Mesenteric fat pad (tissue), 1 donor: ENCODE data around the gene ZNF888. TPM values are rescaled to one million over a fixed set of nuclear protein-coding genes. Genes with fewer than 3 reads are reported as not detected.
"Not testable (repeated sequence)": the region's sequence is repeated elsewhere in the genome, so short reads cannot be mapped to it uniquely, and the experiment has no call there.

Source experiments
- DNase-seq: peaks from one replicate; pipeline ENCODE4 v3.0.0-alpha.2; 2020; ENCODE audit warnings: low spot score
- total RNA-seq: library from RNA; stranded (reverse); fragmentation: NEBNext Ultra II Directional; extraction: Animal tissue kit (Norgen Biotek cat#: 25700); gene quantifications from one replicate; pipeline ENCODE4 v1.2.1, GENCODE V29; 2021
- donor health status: DM: yes; HTN: yes; CAD: no.

The ZNF888 gene
- total RNA-seq, 1 donor from 2014 or later, result 2.6 TPM

DNA sequence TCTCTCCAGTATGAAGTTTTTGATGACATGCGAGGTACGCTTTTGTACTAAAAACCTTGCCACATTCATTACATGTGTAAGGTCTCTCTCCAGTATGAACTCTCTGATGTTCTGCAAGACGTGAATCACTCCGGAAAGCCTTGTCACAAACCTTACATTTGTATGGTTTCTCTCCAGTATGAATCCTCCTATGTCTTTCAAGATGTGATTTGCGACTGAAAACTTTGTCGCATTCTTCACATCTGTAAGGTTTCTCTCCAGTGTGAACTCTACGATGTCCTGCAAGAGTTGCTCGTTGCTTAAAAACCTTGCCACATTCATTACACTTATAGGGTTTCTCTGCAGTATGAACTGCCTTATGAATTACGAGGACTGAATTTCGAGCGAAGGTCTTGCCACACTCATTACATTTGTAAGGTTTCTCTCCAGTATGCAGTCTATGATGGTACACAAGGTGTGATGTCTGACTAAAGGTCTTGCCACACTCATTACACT lies 42.3 kb downstream of the ZNF888 start:
- DNase-seq, result no peak

DNA sequence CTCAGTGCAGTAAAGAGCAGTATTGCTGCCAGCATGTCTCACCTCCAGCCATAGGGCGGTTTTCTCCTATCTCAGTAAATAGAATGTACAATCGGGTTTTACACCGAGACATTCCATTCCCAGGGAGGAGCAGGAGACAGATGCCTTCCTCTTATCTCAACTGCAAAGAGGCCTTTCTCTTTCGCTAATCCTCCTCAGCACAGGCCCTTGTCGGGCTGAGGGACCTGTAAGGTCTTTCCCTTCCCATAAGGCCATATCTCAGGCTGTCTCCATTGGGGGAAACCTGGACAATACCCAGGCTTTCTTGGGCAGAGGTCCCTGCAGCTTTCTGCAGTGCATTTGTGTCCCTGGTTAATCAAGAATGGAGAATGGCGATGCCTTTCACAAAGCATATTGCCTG lies 50.2 kb downstream of the ZNF888 start:
- not testable (repeated sequence) for DNase-seq

DNA sequence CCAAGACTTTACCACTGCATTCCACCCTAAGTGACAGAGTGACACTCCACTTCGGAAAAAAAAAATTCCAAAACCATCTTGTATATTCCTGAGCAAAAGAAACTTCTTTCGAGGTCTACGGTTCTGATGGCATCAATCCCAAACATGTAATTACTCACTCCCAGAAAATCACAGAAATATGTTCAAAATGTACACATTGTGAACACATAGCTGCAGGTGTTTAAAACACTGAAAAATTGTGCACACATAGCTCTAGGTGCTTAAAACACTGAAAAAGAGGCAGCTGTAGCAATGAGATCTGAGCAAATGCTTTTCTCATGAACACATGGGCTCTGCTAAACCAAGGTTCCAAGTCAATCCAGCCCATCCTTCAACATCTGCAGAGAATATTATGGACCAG lies 51.8 kb downstream of the ZNF888 start:
- DNase-seq, result no peak

DNA sequence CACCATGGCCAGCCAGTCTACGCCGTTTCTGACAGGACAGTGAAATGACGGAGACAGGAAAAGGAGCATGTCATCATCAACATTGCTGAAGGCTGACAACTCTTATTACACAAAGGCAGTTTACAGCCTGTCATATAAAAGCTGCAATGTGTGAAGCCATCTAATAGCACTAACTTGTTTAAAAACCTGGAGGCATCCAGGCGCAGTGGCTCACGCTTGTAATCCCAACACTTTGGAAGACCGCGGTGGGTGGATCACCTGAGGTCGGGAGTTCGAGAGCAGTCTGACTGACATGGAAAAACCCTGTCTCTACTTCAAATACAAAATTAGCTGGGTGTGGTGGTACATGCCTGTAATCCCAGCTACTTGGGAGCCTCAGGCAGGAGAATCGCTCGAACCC lies 55.2 kb downstream of the ZNF888 start:
- DNase-seq, result not testable (repeated sequence)

DNA sequence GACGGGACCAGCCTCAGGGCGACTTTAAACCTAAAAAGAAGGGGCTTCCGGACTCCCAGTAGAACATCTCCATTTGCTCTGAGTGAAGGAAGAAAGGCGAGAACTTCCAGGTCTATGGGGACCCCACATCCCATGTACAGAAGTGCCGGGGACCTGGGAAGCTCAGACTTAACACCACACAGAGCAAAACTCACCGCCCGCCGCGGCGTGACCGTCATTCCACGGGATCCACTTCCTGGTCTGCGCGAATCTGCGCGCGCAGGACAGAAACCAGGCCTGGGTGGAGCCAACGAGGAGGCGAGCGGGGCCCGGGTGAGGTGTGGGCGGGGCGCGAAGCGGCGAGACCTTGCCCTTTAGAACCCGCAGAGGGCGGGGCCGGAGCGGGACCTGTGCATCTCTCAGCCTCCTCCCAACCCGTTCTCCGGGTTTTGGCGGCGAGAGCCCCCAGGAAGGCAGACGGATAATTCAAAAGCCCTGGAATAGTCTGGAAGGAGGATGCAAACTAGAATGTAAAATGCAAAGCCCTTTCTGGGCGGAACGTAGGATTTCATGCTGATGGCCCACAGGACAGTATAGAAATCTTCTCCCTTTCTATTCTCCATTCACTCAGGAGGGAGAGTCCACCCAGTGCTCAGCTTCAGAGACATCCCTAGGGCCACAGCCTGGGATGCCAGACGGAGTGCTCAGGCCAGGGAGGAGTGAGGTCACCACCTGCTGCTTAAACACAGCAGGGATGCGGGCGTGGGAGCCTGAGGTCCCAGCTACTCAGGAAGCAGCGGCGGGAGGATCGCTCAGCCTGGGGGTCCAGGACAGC lies 65.6 kb downstream of the ZNF888 start, which contains the start of gene ZNF468:
Gene ZNF468 (minus strand): TSS at position 242 of the 814 bp plus-strand sequence. CDS start 3,347 bp downstream, outside the sequence.
- peak; percentile 93 for DNase-seq

DNA sequence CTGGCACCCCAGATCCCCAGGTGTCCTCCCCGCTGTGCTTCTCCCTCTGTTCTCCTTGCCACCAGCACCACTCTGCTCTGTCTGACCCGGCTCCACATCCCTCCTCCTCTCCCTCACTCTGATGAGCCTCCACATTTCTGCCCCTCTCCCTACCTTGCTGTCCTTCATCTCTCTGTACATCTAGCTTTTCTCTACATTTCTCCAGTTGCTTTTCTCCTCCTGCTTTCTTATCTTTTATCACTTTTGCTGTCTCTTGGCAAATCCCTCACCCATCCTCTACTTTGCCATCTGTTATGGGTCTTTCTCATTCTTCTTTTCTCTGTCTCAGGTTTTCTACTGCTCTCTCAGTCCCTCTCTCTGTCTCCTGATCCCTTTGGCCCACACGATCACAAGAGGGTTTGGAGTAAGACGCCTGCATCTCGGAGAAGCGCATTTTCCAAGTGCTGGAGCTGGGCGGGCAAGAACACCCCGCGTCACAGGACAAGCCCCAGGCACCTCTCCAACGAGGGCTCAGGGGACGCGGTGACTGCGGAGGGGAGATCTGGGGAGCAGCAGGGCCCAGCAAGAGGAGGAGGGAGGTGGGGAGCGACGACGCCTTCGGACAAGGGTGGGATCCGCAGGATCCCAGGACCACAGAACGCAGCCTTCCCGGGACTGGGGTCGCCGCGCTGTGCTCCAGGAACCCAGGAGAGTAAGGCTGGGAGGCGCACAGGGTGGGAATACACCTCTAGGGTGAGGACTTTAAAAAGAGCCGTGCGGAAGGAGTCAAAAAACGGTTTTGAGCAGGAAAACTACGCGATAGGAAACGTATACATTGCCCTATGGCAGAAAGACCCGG lies 66.5 kb downstream of the ZNF888 start:
- DNase-seq, result not testable (repeated sequence)

Other genes with a start within 250 kb of the ZNF888 start
- 23.1 TPM for gene ZNF611, start 188.4 kb downstream of the ZNF888 start, total RNA-seq
- gene ZNF600, start 136.6 kb downstream of the ZNF888 start, total RNA-seq, result 8.4 TPM
- gene ZNF28, start 101.8 kb downstream of the ZNF888 start, total RNA-seq, result 11.1 TPM
- gene ZNF468, start 65.8 kb downstream of the ZNF888 start, total RNA-seq, result 10.5 TPM
- 9.3 TPM for gene ZNF320, start 25.8 kb downstream of the ZNF888 start, total RNA-seq
- gene ZNF816, start 39.5 kb upstream of the ZNF888 start, total RNA-seq, result 4.8 TPM
- not detected for gene ERVV-1, start 90.5 kb upstream of the ZNF888 start, total RNA-seq
- gene ERVV-2, start 121.3 kb upstream of the ZNF888 start, total RNA-seq, result not detected
- gene ZNF160, start 180.0 kb upstream of the ZNF888 start, total RNA-seq, result 32.8 TPM
- gene ZNF415, start 209.5 kb upstream of the ZNF888 start, total RNA-seq, result 12.7 TPM
- gene ZNF347, start 235.6 kb upstream of the ZNF888 start, total RNA-seq, result 9.7 TPM